Ishikawa (cell line): Measurements from ENCODE around the gene DIAPH2.

ENCODE experiments used
- CEBPB ChIP-seq: IDR thresholded peaks from 2 replicates; pipeline ENCODE4 v1.6.1; 2012
- CREB1 ChIP-seq: IDR thresholded peaks from 2 replicates; pipeline ENCODE4 v1.6.1; 2012; ENCODE audit warnings: low read depth
- EGR1 ChIP-seq: IDR thresholded peaks from 2 replicates; pipeline ENCODE4 v1.6.1; 2012
- EP300 ChIP-seq: IDR thresholded peaks from 2 replicates; pipeline ENCODE4 v1.6.1; 2012; ENCODE audit warnings: borderline replicate concordance
- FOXM1 ChIP-seq: IDR thresholded peaks from 2 replicates; pipeline ENCODE4 v1.6.1; 2012; ENCODE audit warnings: low read depth, borderline replicate concordance
- MAX ChIP-seq: IDR thresholded peaks from 2 replicates; pipeline ENCODE4 v1.6.1; 2012
- NFIC ChIP-seq: IDR thresholded peaks from 2 replicates; pipeline ENCODE4 v1.6.1; 2012
- RAD21 ChIP-seq: IDR thresholded peaks from 2 replicates; pipeline ENCODE4 v1.6.1; 2012; ENCODE audit warnings: low read depth
- TAF1 ChIP-seq: IDR thresholded peaks from 2 replicates; pipeline ENCODE4 v1.6.1; 2012; ENCODE audit warnings: low read depth, mild to moderate bottlenecking
- TCF12 ChIP-seq: IDR thresholded peaks from 2 replicates; pipeline ENCODE4 v1.6.1; 2012; ENCODE audit warnings: low read depth
- TEAD4 ChIP-seq: IDR thresholded peaks from 2 replicates; pipeline ENCODE4 v1.6.1; 2012
- USF1 ChIP-seq: IDR thresholded peaks from 2 replicates; pipeline ENCODE4 v1.6.1; 2012
- YY1 ChIP-seq: IDR thresholded peaks from 2 replicates; pipeline ENCODE4 v1.6.1; 2012; ENCODE audit warnings: low read depth
- ZBTB7A ChIP-seq: IDR thresholded peaks from 2 replicates; pipeline ENCODE4 v1.6.1; 2012; ENCODE audit warnings: low read depth
- TF ChIP-seq, protein P1 (sequence below): IDR thresholded peaks from 2 replicates; pipeline ENCODE4 v1.6.1; 2012; ENCODE audit warnings: low read depth, mild to moderate bottlenecking

The DIAPH2 gene

DNA sequence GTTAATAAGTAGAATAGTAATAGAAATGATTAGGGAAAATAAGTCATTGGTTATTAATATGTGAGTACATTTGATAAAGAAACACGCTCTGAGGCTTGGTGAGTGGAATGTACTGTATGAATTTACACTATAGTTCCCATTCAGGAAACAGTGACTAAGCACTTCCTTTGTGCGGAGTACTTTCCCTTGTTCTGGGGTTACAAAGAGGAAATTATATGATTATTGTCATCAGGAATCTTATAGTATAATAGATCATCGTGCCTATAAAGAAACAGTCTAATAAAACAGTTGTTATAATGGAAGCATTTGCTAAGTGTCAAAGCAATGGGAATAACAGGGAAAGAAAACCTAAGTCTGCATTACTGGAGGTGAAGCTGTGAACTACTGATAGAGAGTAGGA, 337.0 kb downstream of the DIAPH2 start:
- TF ChIP-seq EP300 = no peak

- TF ChIP-seq USF1 = no peak
- no peak for TF ChIP-seq EP300
- peak; percentile 37 for TF ChIP-seq RAD21
- TF ChIP-seq ZBTB7A = no peak
Measured at GRCh38 chrX:97026406-97026805, 341.8 kb downstream of the DIAPH2 start.

DNA sequence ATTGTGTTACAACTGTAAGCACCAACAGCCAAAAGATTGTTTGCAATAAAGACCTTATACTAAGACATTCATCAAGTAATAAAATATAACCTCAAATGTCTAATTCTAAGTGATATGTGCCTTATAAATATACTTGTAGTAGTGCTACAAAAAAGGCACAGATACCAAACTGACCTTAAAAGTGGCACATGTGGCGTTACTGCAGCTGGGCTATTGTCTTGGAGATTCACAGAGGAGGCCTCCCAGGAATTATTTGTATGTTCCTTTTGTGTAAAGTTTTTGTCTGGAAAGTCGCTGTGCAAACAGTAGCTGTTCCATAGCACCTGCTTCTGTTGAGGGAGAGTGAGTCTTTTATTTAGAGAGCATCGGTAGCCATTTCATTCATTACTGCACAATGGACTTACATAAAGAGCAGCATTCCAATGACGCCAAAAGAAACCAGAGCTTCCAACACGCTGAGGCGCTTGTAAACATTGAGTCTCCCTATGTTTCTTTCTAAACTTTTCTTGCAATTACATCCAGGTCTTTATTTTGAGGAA, 342.8 kb downstream of the DIAPH2 start:
- no peak for TF ChIP-seq CEBPB
- TF ChIP-seq, protein P1, sequence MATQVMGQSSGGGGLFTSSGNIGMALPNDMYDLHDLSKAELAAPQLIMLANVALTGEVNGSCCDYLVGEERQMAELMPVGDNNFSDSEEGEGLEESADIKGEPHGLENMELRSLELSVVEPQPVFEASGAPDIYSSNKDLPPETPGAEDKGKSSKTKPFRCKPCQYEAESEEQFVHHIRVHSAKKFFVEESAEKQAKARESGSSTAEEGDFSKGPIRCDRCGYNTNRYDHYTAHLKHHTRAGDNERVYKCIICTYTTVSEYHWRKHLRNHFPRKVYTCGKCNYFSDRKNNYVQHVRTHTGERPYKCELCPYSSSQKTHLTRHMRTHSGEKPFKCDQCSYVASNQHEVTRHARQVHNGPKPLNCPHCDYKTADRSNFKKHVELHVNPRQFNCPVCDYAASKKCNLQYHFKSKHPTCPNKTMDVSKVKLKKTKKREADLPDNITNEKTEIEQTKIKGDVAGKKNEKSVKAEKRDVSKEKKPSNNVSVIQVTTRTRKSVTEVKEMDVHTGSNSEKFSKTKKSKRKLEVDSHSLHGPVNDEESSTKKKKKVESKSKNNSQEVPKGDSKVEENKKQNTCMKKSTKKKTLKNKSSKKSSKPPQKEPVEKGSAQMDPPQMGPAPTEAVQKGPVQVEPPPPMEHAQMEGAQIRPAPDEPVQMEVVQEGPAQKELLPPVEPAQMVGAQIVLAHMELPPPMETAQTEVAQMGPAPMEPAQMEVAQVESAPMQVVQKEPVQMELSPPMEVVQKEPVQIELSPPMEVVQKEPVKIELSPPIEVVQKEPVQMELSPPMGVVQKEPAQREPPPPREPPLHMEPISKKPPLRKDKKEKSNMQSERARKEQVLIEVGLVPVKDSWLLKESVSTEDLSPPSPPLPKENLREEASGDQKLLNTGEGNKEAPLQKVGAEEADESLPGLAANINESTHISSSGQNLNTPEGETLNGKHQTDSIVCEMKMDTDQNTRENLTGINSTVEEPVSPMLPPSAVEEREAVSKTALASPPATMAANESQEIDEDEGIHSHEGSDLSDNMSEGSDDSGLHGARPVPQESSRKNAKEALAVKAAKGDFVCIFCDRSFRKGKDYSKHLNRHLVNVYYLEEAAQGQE = no peak
- no peak for TF ChIP-seq ZBTB7A
- no peak for TF ChIP-seq USF1
- TF ChIP-seq EGR1 = no peak
- no peak for TF ChIP-seq TAF1
- no peak for TF ChIP-seq RAD21
- no peak for TF ChIP-seq CREB1
- no peak for TF ChIP-seq FOXM1
- no peak for TF ChIP-seq EP300
- TF ChIP-seq MAX = no peak
- TF ChIP-seq NFIC = no peak
- TF ChIP-seq YY1 = no peak
- TF ChIP-seq TCF12 = no peak

DNA sequence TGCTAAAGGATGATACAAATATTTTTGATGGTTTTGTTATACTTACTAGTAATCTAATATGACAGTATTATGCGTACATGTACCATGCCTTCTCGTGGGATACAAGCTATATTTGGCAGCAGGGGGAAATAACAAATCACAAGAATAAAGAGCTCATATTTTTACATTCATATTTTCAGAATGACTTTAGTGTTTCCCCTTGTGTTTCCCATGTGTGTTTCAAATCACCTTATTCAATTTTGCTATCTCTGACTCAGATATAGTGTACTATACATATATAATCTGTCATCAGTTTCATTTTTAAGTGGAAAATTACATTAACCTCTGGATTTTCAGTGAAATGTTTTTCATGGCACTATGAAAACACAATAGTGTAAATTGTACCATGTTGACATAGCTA, 345.8 kb downstream of the DIAPH2 start:
- TF ChIP-seq USF1 (no peak), TCF12 (no peak), RAD21 (no peak), TEAD4 (no peak), YY1 (no peak), NFIC (no peak)

DNA sequence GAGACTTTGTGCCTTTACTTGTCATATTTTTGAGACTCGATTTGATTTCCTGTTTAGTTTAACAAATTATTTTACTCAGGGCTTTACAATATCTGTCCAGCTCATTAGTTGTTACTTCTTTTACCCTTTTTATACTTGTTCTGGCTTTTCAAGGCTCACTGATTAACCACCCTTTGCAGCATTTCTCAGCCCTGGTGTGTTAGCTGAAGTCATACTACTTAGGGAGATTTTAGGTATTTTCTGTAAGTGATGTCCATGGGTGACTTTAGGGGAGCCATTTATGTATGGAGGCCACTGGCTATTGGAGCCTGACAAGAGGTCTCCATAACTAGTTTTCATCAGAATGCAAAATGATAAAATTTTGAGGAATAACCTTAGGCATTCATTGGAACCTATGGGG, 346.3 kb downstream of the DIAPH2 start:
- TF ChIP-seq NFIC (no peak), CREB1 (no peak), EGR1 (no peak), RAD21 (no peak), TCF12 (no peak), MAX (no peak), ZBTB7A (no peak), USF1 (no peak), TEAD4 (no peak), YY1 (no peak), EP300 (no peak), FOXM1 (no peak), TAF1 (no peak)
- TF ChIP-seq, protein P1 = no peak

DNA sequence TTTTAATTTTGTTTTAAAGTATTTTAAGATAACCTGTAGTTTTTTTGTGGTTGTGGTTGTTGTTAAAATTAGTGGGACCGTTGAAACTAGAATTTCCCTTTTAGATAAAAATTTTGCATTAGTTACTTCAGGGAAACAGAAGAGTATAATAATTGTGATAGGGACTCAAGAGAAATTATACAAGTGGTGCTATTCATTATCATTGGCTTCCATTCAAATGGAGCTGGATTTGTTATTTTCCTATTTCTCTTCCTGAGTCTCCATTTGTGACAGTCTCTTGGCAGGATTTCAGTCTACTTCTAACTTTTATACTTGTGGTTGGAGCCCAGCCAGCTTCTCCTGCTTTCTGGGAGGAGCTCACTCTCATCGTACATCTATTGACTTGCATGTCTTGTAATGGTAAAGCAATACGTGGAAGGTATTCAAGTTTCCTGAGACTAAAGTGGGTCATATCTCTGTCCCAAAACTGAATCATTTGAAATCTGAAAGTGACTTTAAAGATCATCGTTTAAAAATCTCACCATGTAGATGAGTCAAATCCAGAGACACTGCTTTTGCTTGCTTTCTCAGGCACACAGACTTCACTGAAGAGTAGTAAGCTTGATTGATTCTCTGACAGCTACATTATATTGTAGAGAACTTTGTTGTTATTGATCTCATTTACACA, 354.9 kb downstream of the DIAPH2 start:
- TF ChIP-seq CEBPB (no peak), MAX (no peak), NFIC (0 out of 2 replicates have a peak, but pooled peaks have one; percentile 30), YY1 (no peak), TEAD4 (no peak)
